Activated CD8-positive, alpha-beta memory T cell treated with anti-CD3 and anti-CD28 coated beads, Interleukin-2, amount 10 ng/mL, durations not matched to agents 7 days and 5 days (primary cell): ENCODE data around the gene EZH2. TPM values are rescaled to one million over a fixed set of nuclear protein-coding genes. Genes with fewer than 3 reads are reported as not detected.

Experiments
- ATAC-seq: fragments of 150-1000 bp; cut with Tn5 transposase; one replicate; pipeline ENCODE4 v1.10.0; 2021; ENCODE audit warnings: moderate library complexity
- CTCF ChIA-PET: fragments of 350-600 bp; sonication (Branson Sonifier 250); formaldehyde crosslinking; loops from one replicate; lab custom pipeline; 2021; ENCODE audit warnings: antibody characterized with exemption; lab: Charles Lee
- DNase-seq: peaks from one replicate; pipeline ENCODE4 v3.0.0-alpha.2; 2020
- H3K27ac Mint-ChIP-seq: one replicate; pipeline ENCODE4 v1.8.0; 2021; ENCODE audit warnings: mild to moderate bottlenecking, mixed read lengths
- H3K27me3 Mint-ChIP-seq: one replicate; pipeline ENCODE4 v1.8.0; 2021; ENCODE audit warnings: mixed read lengths
- H3K36me3 Mint-ChIP-seq: one replicate; pipeline ENCODE4 v1.8.0; 2021; ENCODE audit warnings: mild to moderate bottlenecking, mixed read lengths
- H3K4me1 Mint-ChIP-seq: one replicate; pipeline ENCODE4 v1.8.0; 2021; ENCODE audit warnings: mixed read lengths
- H3K4me3 Mint-ChIP-seq: one replicate; pipeline ENCODE4 v1.8.0; 2021; ENCODE audit warnings: mild to moderate bottlenecking, moderate library complexity, mixed read lengths
- H3K9me3 Mint-ChIP-seq: one replicate; pipeline ENCODE4 v1.8.0; 2022; ENCODE audit warnings: low read depth, mixed read lengths
- total RNA-seq, 2 experiments: library from RNA; stranded (reverse); gene quantifications; one replicate each; pipeline ENCODE4 v1.2.3, GENCODE V29; 2021

The EZH2 gene
- total RNA-seq, 2 experiments from 2014 or later: 106 to 109 TPM

- Mint-ChIP-seq H3K27me3 (no peaks in the 10 kb centered on the region), H3K36me3 (peaks cover 45% of the 10 kb centered on the region), H3K9me3 (peaks cover 8% of the 10 kb centered on the region), H3K4me1 (peaks cover 51% of the 10 kb centered on the region), H3K27ac (no peak overlapping the region), H3K4me3 (no peak overlapping the region)
- DNase-seq (no peak), ATAC-seq (no peak)
- CTCF ChIA-PET: no interaction called here
Measured at GRCh38 chr7:148866362-148866761, 17.7 kb downstream of the EZH2 start.

- H3K36me3 Mint-ChIP-seq: peaks cover 38% of the 10 kb centered on the region
- CTCF ChIA-PET: interaction anchor here (1.4 kb wide), 1 partner anchor 10 kb away, joined by 4 read pairs; no protein-coding TSS in a partner anchor
- no peak for ATAC-seq
- H3K27me3 Mint-ChIP-seq: no peaks in the 10 kb centered on the region
- peak overlapping the region; percentile 40 for H3K27ac Mint-ChIP-seq
- no peak for DNase-seq
- no peak overlapping the region for H3K4me3 Mint-ChIP-seq
- peaks cover 46% of the 10 kb centered on the region for H3K4me1 Mint-ChIP-seq
- H3K9me3 Mint-ChIP-seq: peaks cover 8% of the 10 kb centered on the region
Measured at GRCh38 chr7:148865283-148865682, 18.8 kb downstream of the EZH2 start.

GRCh38 chr7:148863324-148863723, 20.8 kb downstream of the EZH2 start:
- Mint-ChIP-seq H3K4me3 (no peak overlapping the region), H3K4me1 (peaks cover 45% of the 10 kb centered on the region)
- CTCF ChIA-PET: no interaction called here

GRCh38 chr7:148862481-148862880, 21.6 kb downstream of the EZH2 start:
- no peaks in the 10 kb centered on the region for H3K27me3 Mint-ChIP-seq
- ATAC-seq (no peak), DNase-seq (no peak)
- peaks cover 20% of the 10 kb centered on the region for H3K36me3 Mint-ChIP-seq
- no peak overlapping the region for H3K4me3 Mint-ChIP-seq
- no peak overlapping the region for H3K27ac Mint-ChIP-seq
- no peaks in the 10 kb centered on the region for H3K9me3 Mint-ChIP-seq
- peaks cover 37% of the 10 kb centered on the region for H3K4me1 Mint-ChIP-seq
- CTCF ChIA-PET: interaction anchor here (1.4 kb wide), 1 partner anchor 11 kb away, joined by 3 read pairs; no protein-coding TSS in a partner anchor

More at GRCh38 chr7:148863324-148863723, 20.8 kb downstream of the EZH2 start:
- Mint-ChIP-seq H3K27me3 (no peaks in the 10 kb centered on the region), H3K27ac (no peak overlapping the region), H3K9me3 (peaks cover 6% of the 10 kb centered on the region), H3K36me3 (peaks cover 28% of the 10 kb centered on the region)
- no peak for ATAC-seq
- no peak for DNase-seq

- H3K9me3 Mint-ChIP-seq: no peaks in the 10 kb centered on the region
- CTCF ChIA-PET: interaction anchor here (0.6 to 2.9 kb wide), 5 partner anchors 12 to 105 kb away, joined by 3 to 15 read pairs (median 3); partner anchors contain the start of gene EZH2
- H3K4me1 Mint-ChIP-seq: peaks cover 38% of the 10 kb centered on the region
- H3K27ac Mint-ChIP-seq: no peak overlapping the region
- DNase-seq: no peak
- H3K36me3 Mint-ChIP-seq: peaks cover 9% of the 10 kb centered on the region
- no peak overlapping the region for H3K4me3 Mint-ChIP-seq
- ATAC-seq: no peak
- no peaks in the 10 kb centered on the region for H3K27me3 Mint-ChIP-seq
Measured at GRCh38 chr7:148858489-148858888, 25.6 kb downstream of the EZH2 start.

GRCh38 chr7:148856891-148857290, 27.2 kb downstream of the EZH2 start:
- H3K4me3 Mint-ChIP-seq: peak overlapping the region; percentile 18
- H3K36me3 Mint-ChIP-seq: peaks cover 5% of the 10 kb centered on the region
- H3K27ac Mint-ChIP-seq: peak overlapping the region; percentile 53
- CTCF ChIA-PET: interaction anchor here (0.9 to 2.9 kb wide), 10 partner anchors 14 to 281 kb away, joined by 3 to 15 read pairs (median 6); partner anchors contain the start of gene EZH2
- H3K9me3 Mint-ChIP-seq: no peaks in the 10 kb centered on the region
- H3K27me3 Mint-ChIP-seq: no peaks in the 10 kb centered on the region
- DNase-seq (peak; percentile 50), ATAC-seq (peak; percentile 50)
- H3K4me1 Mint-ChIP-seq: peaks cover 43% of the 10 kb centered on the region

GRCh38 chr7:148856578-148856881, 27.6 kb downstream of the EZH2 start:
- Mint-ChIP-seq H3K9me3 (no peaks in the 10 kb centered on the region), H3K27me3 (no peaks in the 10 kb centered on the region), H3K4me3 (no peak overlapping the region), H3K4me1 (peaks cover 41% of the 10 kb centered on the region), H3K27ac (no peak overlapping the region), H3K36me3 (peaks cover 5% of the 10 kb centered on the region)
- CTCF ChIA-PET: interaction anchor here (0.9 to 2.9 kb wide), 13 partner anchors 9 to 281 kb away, joined by 3 to 15 read pairs (median 6); partner anchors contain the start of gene EZH2
- no peak for ATAC-seq
- DNase-seq: no peak

GRCh38 chr7:148854983-148855382, 29.1 kb downstream of the EZH2 start:
- Mint-ChIP-seq H3K27ac (no peak overlapping the region), H3K4me3 (no peak overlapping the region), H3K4me1 (peaks cover 44% of the 10 kb centered on the region), H3K9me3 (no peaks in the 10 kb centered on the region), H3K36me3 (peaks cover 5% of the 10 kb centered on the region), H3K27me3 (no peaks in the 10 kb centered on the region)
- ATAC-seq (no peak), DNase-seq (no peak)
- CTCF ChIA-PET: interaction anchor here (1.0 to 1.6 kb wide), 4 partner anchors 10 to 108 kb away, joined by 3 to 4 read pairs (median 3); no protein-coding TSS in a partner anchor

GRCh38 chr7:148852272-148852671, 31.8 kb downstream of the EZH2 start:
- no peaks in the 10 kb centered on the region for H3K36me3 Mint-ChIP-seq
- H3K27me3 Mint-ChIP-seq: no peaks in the 10 kb centered on the region
- H3K9me3 Mint-ChIP-seq: no peaks in the 10 kb centered on the region
- H3K4me3 Mint-ChIP-seq: no peak overlapping the region
- peaks cover 47% of the 10 kb centered on the region for H3K4me1 Mint-ChIP-seq
- CTCF ChIA-PET: interaction anchor here (0.8 kb wide), 1 partner anchor 35 kb away, joined by 3 read pairs; no protein-coding TSS in a partner anchor
- no peak overlapping the region for H3K27ac Mint-ChIP-seq
- DNase-seq: no peak
- ATAC-seq: no peak

- Mint-ChIP-seq H3K36me3 (peaks cover 5% of the 10 kb centered on the region), H3K27ac (no peak overlapping the region), H3K4me3 (no peak overlapping the region), H3K9me3 (no peaks in the 10 kb centered on the region), H3K27me3 (no peaks in the 10 kb centered on the region), H3K4me1 (peaks cover 45% of the 10 kb centered on the region)
- DNase-seq (no peak), ATAC-seq (no peak)
- CTCF ChIA-PET: no interaction called here
Measured at GRCh38 chr7:148850564-148850963, 33.5 kb downstream of the EZH2 start.

- ATAC-seq (no peak), DNase-seq (no peak)
- no peaks in the 10 kb centered on the region for H3K27me3 Mint-ChIP-seq
- peaks cover 45% of the 10 kb centered on the region for H3K4me1 Mint-ChIP-seq
- H3K36me3 Mint-ChIP-seq: peaks cover 10% of the 10 kb centered on the region
- H3K27ac Mint-ChIP-seq: no peak overlapping the region
- CTCF ChIA-PET: interaction anchor here (1.0 to 1.1 kb wide), 2 partner anchors 12 to 117 kb away, joined by 3 read pairs; no protein-coding TSS in a partner anchor
- no peaks in the 10 kb centered on the region for H3K9me3 Mint-ChIP-seq
- no peak overlapping the region for H3K4me3 Mint-ChIP-seq
Measured at GRCh38 chr7:148849393-148850098, 34.5 kb downstream of the EZH2 start.

GRCh38 chr7:148847815-148848734, 36.0 kb downstream of the EZH2 start:
- Mint-ChIP-seq H3K4me3 (no peak overlapping the region), H3K27ac (no peak overlapping the region), H3K4me1 (peaks cover 48% of the 10 kb centered on the region), H3K27me3 (no peaks in the 10 kb centered on the region), H3K9me3 (no peaks in the 10 kb centered on the region), H3K36me3 (peaks cover 17% of the 10 kb centered on the region)
- DNase-seq (no peak), ATAC-seq (no peak)
- CTCF ChIA-PET: interaction anchor here (0.6 to 1.9 kb wide), 4 partner anchors 8 to 119 kb away, joined by 3 to 7 read pairs (median 4); no protein-coding TSS in a partner anchor

GRCh38 chr7:148838905-148839304, 45.2 kb downstream of the EZH2 start:
- DNase-seq: peak; percentile 58
- no peak overlapping the region for H3K4me3 Mint-ChIP-seq
- peaks cover 2% of the 10 kb centered on the region for H3K9me3 Mint-ChIP-seq
- ATAC-seq: peak; percentile 62
- H3K4me1 Mint-ChIP-seq: peaks cover 44% of the 10 kb centered on the region
- no peaks in the 10 kb centered on the region for H3K27me3 Mint-ChIP-seq
- H3K27ac Mint-ChIP-seq: peak overlapping the region; percentile 74
- CTCF ChIA-PET: no interaction called here
- peaks cover 50% of the 10 kb centered on the region for H3K36me3 Mint-ChIP-seq
